ENCODE data around the gene SP3. TPM values are rescaled to one million over a fixed set of nuclear protein-coding genes. Genes with fewer than 3 reads are reported as not detected.

The SP3 gene
- total RNA-seq, 1 donor from 2014 or later, result 95.8 TPM

- Mint-ChIP-seq H3K9me3 (peaks cover 25% of the 10 kb centered on the region), H3K4me1 (ENCODE audit: low read depth) (no peaks in the 10 kb centered on the region), H3K36me3 (ENCODE audit: low read depth) (peaks cover under 1% of the 10 kb centered on the region), H3K27ac (no peak overlapping the region), H3K27me3 (ENCODE audit: insufficient read depth) (peaks cover 8% of the 10 kb centered on the region), H3K4me3 (no peak overlapping the region)
- intact Hi-C loops (cut with micrococcal nuclease), result loop anchor here (10.0 kb wide), 2 partner anchors 158 to 458 kb away; no protein-coding TSS in a partner anchor
- no peak for DNase-seq (ENCODE audit: low spot score)
Observed at GRCh38 chr2:173886613-173887012, 78.6 kb downstream of the SP3 start.

GRCh38 chr2:173884025-173884802, 81.0 kb downstream of the SP3 start:
- DNase-seq (ENCODE audit: low spot score), result no peak
- intact Hi-C loops (cut with micrococcal nuclease), result loop anchor here (10.0 kb wide), 2 partner anchors 161 to 461 kb away; no protein-coding TSS in a partner anchor
- H3K27ac Mint-ChIP-seq, result no peak overlapping the region
- peaks cover 13% of the 10 kb centered on the region for H3K9me3 Mint-ChIP-seq
- no peaks in the 10 kb centered on the region for H3K36me3 Mint-ChIP-seq (ENCODE audit: low read depth)
- no peak overlapping the region for H3K4me3 Mint-ChIP-seq
- H3K4me1 Mint-ChIP-seq (ENCODE audit: low read depth), result no peaks in the 10 kb centered on the region
- H3K27me3 Mint-ChIP-seq (ENCODE audit: insufficient read depth), result peaks cover 13% of the 10 kb centered on the region

- Mint-ChIP-seq H3K4me3 (no peak overlapping the region), H3K27ac (no peak overlapping the region), H3K36me3 (ENCODE audit: low read depth) (no peaks in the 10 kb centered on the region), H3K4me1 (ENCODE audit: low read depth) (no peaks in the 10 kb centered on the region), H3K27me3 (ENCODE audit: insufficient read depth) (peaks cover 12% of the 10 kb centered on the region), H3K9me3 (peaks cover 3% of the 10 kb centered on the region)
- DNase-seq (ENCODE audit: low spot score), result no peak
- intact Hi-C loops (cut with micrococcal nuclease), result loop anchor here (10.0 kb wide), 2 partner anchors 163 to 463 kb away; no protein-coding TSS in a partner anchor
Observed at GRCh38 chr2:173881886-173882285, 83.3 kb downstream of the SP3 start.

GRCh38 chr2:173881461-173881860, 83.7 kb downstream of the SP3 start:
- Mint-ChIP-seq H3K27me3 (ENCODE audit: insufficient read depth) (peaks cover 12% of the 10 kb centered on the region), H3K4me1 (ENCODE audit: low read depth) (no peaks in the 10 kb centered on the region), H3K27ac (no peak overlapping the region), H3K9me3 (peaks cover 3% of the 10 kb centered on the region), H3K36me3 (ENCODE audit: low read depth) (no peaks in the 10 kb centered on the region), H3K4me3 (no peak overlapping the region)
- no peak for DNase-seq (ENCODE audit: low spot score)
- intact Hi-C loops (cut with micrococcal nuclease), result loop anchor here (10.0 kb wide), 2 partner anchors 163 to 463 kb away; no protein-coding TSS in a partner anchor

- Mint-ChIP-seq H3K27me3 (ENCODE audit: insufficient read depth) (peaks cover 12% of the 10 kb centered on the region), H3K4me1 (ENCODE audit: low read depth) (no peaks in the 10 kb centered on the region), H3K4me3 (no peak overlapping the region), H3K36me3 (ENCODE audit: low read depth) (no peaks in the 10 kb centered on the region), H3K27ac (no peak overlapping the region), H3K9me3 (no peaks in the 10 kb centered on the region)
- intact Hi-C loops (cut with micrococcal nuclease), result loop anchor here (10.0 kb wide), 2 partner anchors 164 to 464 kb away; no protein-coding TSS in a partner anchor
- DNase-seq (ENCODE audit: low spot score), result no peak
Observed at GRCh38 chr2:173880561-173880960, 84.6 kb downstream of the SP3 start.

GRCh38 chr2:173876833-173877413, 88.2 kb downstream of the SP3 start:
- H3K36me3 Mint-ChIP-seq (ENCODE audit: low read depth), result no peaks in the 10 kb centered on the region
- no peak for DNase-seq (ENCODE audit: low spot score)
- H3K9me3 Mint-ChIP-seq, result no peaks in the 10 kb centered on the region
- no peaks in the 10 kb centered on the region for H3K4me1 Mint-ChIP-seq (ENCODE audit: low read depth)
- no peak overlapping the region for H3K27ac Mint-ChIP-seq
- intact Hi-C loops (cut with micrococcal nuclease), result no loop called here
- H3K4me3 Mint-ChIP-seq, result no peak overlapping the region
- H3K27me3 Mint-ChIP-seq (ENCODE audit: insufficient read depth), result peaks cover 8% of the 10 kb centered on the region

- Mint-ChIP-seq H3K4me3 (no peak overlapping the region), H3K9me3 (no peaks in the 10 kb centered on the region), H3K4me1 (ENCODE audit: low read depth) (no peaks in the 10 kb centered on the region), H3K36me3 (ENCODE audit: low read depth) (no peaks in the 10 kb centered on the region), H3K27ac (no peak overlapping the region), H3K27me3 (ENCODE audit: insufficient read depth) (peaks cover 6% of the 10 kb centered on the region)
- intact Hi-C loops (cut with micrococcal nuclease), result no loop called here
- DNase-seq (ENCODE audit: low spot score), result no peak
Observed at GRCh38 chr2:173874894-173875237, 90.3 kb downstream of the SP3 start.

- Mint-ChIP-seq H3K9me3 (no peaks in the 10 kb centered on the region), H3K4me3 (no peak overlapping the region), H3K4me1 (ENCODE audit: low read depth) (no peaks in the 10 kb centered on the region), H3K27me3 (ENCODE audit: insufficient read depth) (peaks cover 8% of the 10 kb centered on the region), H3K27ac (no peak overlapping the region), H3K36me3 (ENCODE audit: low read depth) (no peaks in the 10 kb centered on the region)
- intact Hi-C loops (cut with micrococcal nuclease), result no loop called here
- no peak for DNase-seq (ENCODE audit: low spot score)
Observed at GRCh38 chr2:173874003-173874893, 90.9 kb downstream of the SP3 start.

GRCh38 chr2:173872714-173873113, 92.5 kb downstream of the SP3 start:
- Mint-ChIP-seq H3K27ac (no peak overlapping the region), H3K27me3 (ENCODE audit: insufficient read depth) (peaks cover 11% of the 10 kb centered on the region), H3K4me3 (no peak overlapping the region), H3K9me3 (no peaks in the 10 kb centered on the region), H3K4me1 (ENCODE audit: low read depth) (no peaks in the 10 kb centered on the region), H3K36me3 (ENCODE audit: low read depth) (no peaks in the 10 kb centered on the region)
- intact Hi-C loops (cut with micrococcal nuclease), result no loop called here
- DNase-seq (ENCODE audit: low spot score), result no peak

GRCh38 chr2:173869244-173870229, 95.6 kb downstream of the SP3 start:
- Mint-ChIP-seq H3K36me3 (ENCODE audit: low read depth) (no peaks in the 10 kb centered on the region), H3K27ac (no peak overlapping the region), H3K27me3 (ENCODE audit: insufficient read depth) (peaks cover 17% of the 10 kb centered on the region), H3K4me3 (no peak overlapping the region), H3K9me3 (no peaks in the 10 kb centered on the region), H3K4me1 (ENCODE audit: low read depth) (no peaks in the 10 kb centered on the region)
- DNase-seq (ENCODE audit: low spot score), result no peak
- intact Hi-C loops (cut with micrococcal nuclease), result no loop called here

GRCh38 chr2:173868406-173868805, 96.8 kb downstream of the SP3 start:
- DNase-seq (ENCODE audit: low spot score), result no peak
- Mint-ChIP-seq H3K9me3 (no peaks in the 10 kb centered on the region), H3K27ac (no peak overlapping the region), H3K36me3 (ENCODE audit: low read depth) (no peaks in the 10 kb centered on the region), H3K4me1 (ENCODE audit: low read depth) (no peaks in the 10 kb centered on the region), H3K4me3 (no peak overlapping the region), H3K27me3 (ENCODE audit: insufficient read depth) (peaks cover 22% of the 10 kb centered on the region)
- intact Hi-C loops (cut with micrococcal nuclease), result no loop called here
